Transverse colon (tissue), 4 donors: Measurements from ENCODE around the gene SLC39A3. TPM values are rescaled to one million over a fixed set of nuclear protein-coding genes. Genes with fewer than 3 reads are reported as not detected.

Source experiments
- DNase-seq: peaks from one replicate; pipeline ENCODE4 v3.0.0-alpha.2; 2019
- H3K27ac ChIP-seq, 4 donors: fragments of 200-600 bp; sonication (generic); 2 replicates each; pipeline ENCODE4 v1.5.1; 2016 to 2018; ENCODE audit warnings: inconsistent platforms in 4 of 4
- H3K27me3 ChIP-seq: fragments of 200-600 bp; sonication (generic); 2 replicates; pipeline ENCODE4 v1.5.1; 2017; ENCODE audit warnings: inconsistent platforms
- H3K36me3 ChIP-seq, 4 donors: fragments of 200-600 bp; sonication (generic); 2 replicates each; pipeline ENCODE4 v1.5.1; 2017 to 2019; ENCODE audit warnings: inconsistent platforms in 4 of 4
- H3K4me1 ChIP-seq, 4 donors: fragments of 200-600 bp; sonication (generic); 2 replicates each; pipeline ENCODE4 v1.5.1; 2017 to 2020; ENCODE audit warnings: inconsistent platforms in 4 of 4
- H3K4me3 ChIP-seq, 4 donors: fragments of 200-600 bp; sonication (generic); 1 replicate in 1 of 4; 2 replicates in 3 of 4; pipeline versions ENCODE4 v1.5.1 to v1.6.1; 2017 to 2019; ENCODE audit warnings: inconsistent platforms in 4 of 4
- H3K9me3 ChIP-seq, 2 donors: fragments of 200-600 bp; sonication (generic); 2 replicates each; pipeline ENCODE4 v1.5.1; 2017 to 2019; ENCODE audit warnings: inconsistent platforms in 2 of 2
- CTCF ChIP-seq, 5 experiments: fragments of 200-600 bp in 3 of 5; fragments of 450-650 bp in 2 of 5; sonication (generic) in 3 of 5; IDR thresholded peaks; 1 replicate in 2 of 5; 2 replicates in 3 of 5; pipeline ENCODE4 v1.5.1; 2016 to 2017; ENCODE audit warnings: antibody characterized with exemption in 5 of 5, inconsistent platforms in 3 of 5, mild to moderate bottlenecking in 2 of 5, moderate library complexity in 1 of 5
- EP300 ChIP-seq: sonication (generic); formaldehyde crosslinking; IDR thresholded peaks from one replicate; pipeline ENCODE4 v1.6.1; 2017; ENCODE audit warnings: antibody characterized with exemption, low read depth
- POLR2A ChIP-seq: fragments of 450-650 bp; IDR thresholded peaks from one replicate; pipeline ENCODE4 v1.6.1; 2016; ENCODE audit warnings: antibody characterized with exemption, mild to moderate bottlenecking, moderate library complexity
- POLR2AphosphoS5 ChIP-seq, 3 donors: sonication (generic); formaldehyde crosslinking; IDR thresholded peaks; one replicate each; pipeline ENCODE4 v1.6.1; 2016; ENCODE audit warnings: antibody characterized with exemption in 3 of 3
- WGBS, 2 donors: methylation state at CpG; one replicate each; pipeline ENCODE4 v1.1.5; 2018; ENCODE audit warnings: low coverage in 1 of 2; 5-methylcytosine and 5-hydroxymethylcytosine counted together
- in situ Hi-C, 4 donors: fragments of 200-750 bp; cut with MboI; loops; one replicate each; pipeline versions ENCODE4 v1.15.0 to v1.15.1; 2017; ENCODE audit warnings: low sequenced_read_pairs in 3 of 4, low pct_ligation_motif_present in 1 of 4, low pct_unique_long_range_greater_than_20kb in 1 of 4
- intact Hi-C: fragments of 100-400 bp; cut with DNase I; formaldehyde crosslinking; loops from one replicate; pipeline ENCODE4 v1.15.1; 2023; ENCODE audit warnings: low total_unique reads
- total RNA-seq, 4 donors: library from RNA; depleted of rRNA; stranded (reverse); fragments of >200 nt; gene quantifications; one replicate each; pipeline ENCODE4 v1.1.0, GENCODE V29; 2016

The SLC39A3 gene
- total RNA-seq, 4 donors from 2014 or later: 10.1 to 40.4 (median 24.7) TPM

- TF ChIP-seq EP300 (no peak), CTCF (IDR thresholded peaks at IDR 0.05) (no peak), POLR2A (no peak), POLR2AphosphoS5 (IDR thresholded peaks at IDR 0.05) (no peak)
- H3K9me3 ChIP-seq: no peaks in the 10 kb centered on the region
- peak overlapping the region in 3 of 4 donors; percentile 25 to 74 (median 58) for H3K27ac ChIP-seq
- no peaks in the 10 kb centered on the region for H3K27me3 ChIP-seq
- H3K36me3 ChIP-seq: peaks cover 0 to 5% (median 2%) of the 10 kb centered on the region in 4 donors
- in situ Hi-C loops (no loop called here), intact Hi-C loops (no loop called here)
- DNase-seq: no peak
- WGBS, 2 donors: 82% methylated on average over 27 of the region's 29 CpGs; no CpG with 5 or more reads in 1 of the 2 donors
- H3K4me1 ChIP-seq: peaks cover 0 to 25% (median 12%) of the 10 kb centered on the region in 4 donors
- H3K4me3 ChIP-seq: no peak overlapping the region
Measured at GRCh38 chr19:2771786-2772674, 32.2 kb upstream of the SLC39A3 start.

GRCh38 chr19:2770055-2771013 lies 30.5 kb upstream of the SLC39A3 start:
- intact Hi-C loops: no loop called here
- H3K27me3 ChIP-seq: no peaks in the 10 kb centered on the region
- no peaks in the 10 kb centered on the region for H3K9me3 ChIP-seq
- TF ChIP-seq CTCF (IDR thresholded peaks at IDR 0.05) (no peak), POLR2AphosphoS5 (IDR thresholded peaks at IDR 0.05) (peak in 2 of 3 donors; percentile 44 to 52)
- H3K27ac ChIP-seq: peak overlapping the region; percentile 58 to 74 (median 68)
- in situ Hi-C loops: no loop called here
- peak; percentile 51 for DNase-seq
- peaks cover 0 to 22% (median 8%) of the 10 kb centered on the region in 4 donors for H3K4me1 ChIP-seq
- 60 to 81% methylated on average over 1 to 36 of the region's 40 CpGs for WGBS, 2 donors
- peaks cover 0 to 20% (median 8%) of the 10 kb centered on the region in 4 donors for H3K36me3 ChIP-seq
- H3K4me3 ChIP-seq: no peak overlapping the region

- peak overlapping the region in 2 of 4 donors; percentile 0 to 2 for H3K27ac ChIP-seq
- 95 to 96% methylated on average over 4 to 6 of the region's 8 CpGs for WGBS, 2 donors
- TF ChIP-seq CTCF (IDR thresholded peaks at IDR 0.05) (no peak), EP300 (no peak), POLR2AphosphoS5 (IDR thresholded peaks at IDR 0.05) (no peak), POLR2A (no peak)
- no peak overlapping the region for H3K4me3 ChIP-seq
- in situ Hi-C loops: no loop called here
- H3K9me3 ChIP-seq: no peaks in the 10 kb centered on the region
- no peak for DNase-seq
- intact Hi-C loops: no loop called here
- H3K36me3 ChIP-seq: peaks cover 0 to 31% (median 14%) of the 10 kb centered on the region in 4 donors
- peaks cover 0 to 10% (median 6%) of the 10 kb centered on the region in 4 donors for H3K4me1 ChIP-seq
- H3K27me3 ChIP-seq: no peaks in the 10 kb centered on the region
Measured at GRCh38 chr19:2769218-2769617, 29.4 kb upstream of the SLC39A3 start.
